Measurements from ENCODE around the gene CCDC43.
A peak's percentile ranks its signal among the peaks of the same experiment; 100 is the strongest.
"Not testable (repeated sequence)": the region's sequence is repeated elsewhere in the genome, so short reads cannot be mapped to it uniquely, and the experiment has no call there.

The CCDC43 gene

GRCh38 chr17:44689477-44690217, at the start of gene CCDC43:
CCDC43 (minus strand) TSS chr17:44689776; CDS start chr17:44689753, 23 bp downstream.
- peak within 1 kb of the TSS; percentile 98 for H3K4me3 ChIP-seq (ENCODE audit: low read depth, low read length)
- peak; percentile 97 for DNase-seq (ENCODE audit: low read depth)
- no peak for TF ChIP-seq CTCF (conservative IDR thresholded peaks at IDR 0.05; ENCODE audit: low read depth, low read length)

- no peak for DNase-seq (ENCODE audit: low read depth)
- TF ChIP-seq CTCF (conservative IDR thresholded peaks at IDR 0.05; ENCODE audit: low read depth, low read length) = no peak
- no peak overlapping the region for H3K4me3 ChIP-seq (ENCODE audit: low read depth, low read length)
Measured at GRCh38 chr17:44738214-44738906, 48.8 kb upstream of the CCDC43 start.

GRCh38 chr17:44736551-44737240, 47.1 kb upstream of the CCDC43 start:
- DNase-seq (ENCODE audit: low read depth) = no peak
- no peak overlapping the region for H3K4me3 ChIP-seq (ENCODE audit: low read depth, low read length)
- no peak for TF ChIP-seq CTCF (conservative IDR thresholded peaks at IDR 0.05; ENCODE audit: low read depth, low read length)

GRCh38 chr17:44734272-44734671, 44.7 kb upstream of the CCDC43 start:
- no peak overlapping the region for H3K4me3 ChIP-seq (ENCODE audit: low read depth, low read length)
- no peak for TF ChIP-seq CTCF (conservative IDR thresholded peaks at IDR 0.05; ENCODE audit: low read depth, low read length)
- no peak for DNase-seq (ENCODE audit: low read depth)

GRCh38 chr17:44733753-44734152, 44.2 kb upstream of the CCDC43 start:
- peak; percentile 69 for TF ChIP-seq CTCF (conservative IDR thresholded peaks at IDR 0.05; ENCODE audit: low read depth, low read length)
- no peak overlapping the region for H3K4me3 ChIP-seq (ENCODE audit: low read depth, low read length)
- peak; percentile 56 for DNase-seq (ENCODE audit: low read depth)

GRCh38 chr17:44726121-44726520, 36.5 kb upstream of the CCDC43 start:
- DNase-seq (ENCODE audit: low read depth); H3K4me3 ChIP-seq (ENCODE audit: low read depth, low read length): not testable (repeated sequence)

GRCh38 chr17:44722254-44722653, 32.7 kb upstream of the CCDC43 start:
- TF ChIP-seq CTCF (conservative IDR thresholded peaks at IDR 0.05; ENCODE audit: low read depth, low read length) = no peak
- no peak for DNase-seq (ENCODE audit: low read depth)
- no peak overlapping the region for H3K4me3 ChIP-seq (ENCODE audit: low read depth, low read length)
